ENCODE measurements around the gene INO80.

Gene INO80

DNA sequence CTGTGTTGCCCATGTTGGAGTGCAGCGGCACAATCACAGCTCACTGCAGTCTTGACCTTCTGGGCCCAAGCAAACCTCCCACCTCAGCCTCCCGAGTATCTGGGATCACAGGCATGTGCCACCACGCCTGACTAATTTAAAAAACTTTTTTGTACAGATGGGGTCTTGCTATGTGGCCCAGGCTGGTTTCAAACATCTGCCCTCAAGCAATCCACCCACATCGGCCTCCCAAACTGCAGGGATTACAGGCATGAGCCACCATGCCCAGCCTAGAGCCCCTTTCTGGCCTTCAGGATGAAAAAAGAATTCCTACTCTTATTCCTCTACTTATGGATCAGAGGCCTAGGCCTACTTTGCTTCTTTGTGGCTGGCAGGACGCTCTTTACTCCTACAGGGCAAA lies 123.3 kb downstream of the INO80 start:
- H3F3A ChIP-seq (ENCODE audit: low read depth) = no peaks in the 10 kb centered on the region
- H3K27me3 ChIP-seq (ENCODE audit: insufficient read depth, low read length, poor library complexity, severe bottlenecking) = no peaks in the 10 kb centered on the region
- H3K4me1 ChIP-seq (ENCODE audit: insufficient read depth, low read length, poor library complexity, severe bottlenecking) = peaks cover 3% of the 10 kb centered on the region
- H4K20me1 ChIP-seq (ENCODE audit: insufficient read depth, low read length, poor library complexity, severe bottlenecking) = no peaks in the 10 kb centered on the region
- H3K9me3 ChIP-seq (ENCODE audit: insufficient read depth, low read depth, low read length) = no peaks in the 10 kb centered on the region
- TF ChIP-seq EZH2phosphoT487 (IDR thresholded peaks at IDR 0.05; ENCODE audit: borderline replicate concordance) = no peak
- TF ChIP-seq, protein P1, sequence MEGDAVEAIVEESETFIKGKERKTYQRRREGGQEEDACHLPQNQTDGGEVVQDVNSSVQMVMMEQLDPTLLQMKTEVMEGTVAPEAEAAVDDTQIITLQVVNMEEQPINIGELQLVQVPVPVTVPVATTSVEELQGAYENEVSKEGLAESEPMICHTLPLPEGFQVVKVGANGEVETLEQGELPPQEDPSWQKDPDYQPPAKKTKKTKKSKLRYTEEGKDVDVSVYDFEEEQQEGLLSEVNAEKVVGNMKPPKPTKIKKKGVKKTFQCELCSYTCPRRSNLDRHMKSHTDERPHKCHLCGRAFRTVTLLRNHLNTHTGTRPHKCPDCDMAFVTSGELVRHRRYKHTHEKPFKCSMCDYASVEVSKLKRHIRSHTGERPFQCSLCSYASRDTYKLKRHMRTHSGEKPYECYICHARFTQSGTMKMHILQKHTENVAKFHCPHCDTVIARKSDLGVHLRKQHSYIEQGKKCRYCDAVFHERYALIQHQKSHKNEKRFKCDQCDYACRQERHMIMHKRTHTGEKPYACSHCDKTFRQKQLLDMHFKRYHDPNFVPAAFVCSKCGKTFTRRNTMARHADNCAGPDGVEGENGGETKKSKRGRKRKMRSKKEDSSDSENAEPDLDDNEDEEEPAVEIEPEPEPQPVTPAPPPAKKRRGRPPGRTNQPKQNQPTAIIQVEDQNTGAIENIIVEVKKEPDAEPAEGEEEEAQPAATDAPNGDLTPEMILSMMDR (conservative IDR thresholded peaks at IDR 0.05; ENCODE audit: low read length) = no peak
- no peak overlapping the region for H3K4me2 ChIP-seq (ENCODE audit: low read depth, low read length, poor library complexity, severe bottlenecking)
- peaks cover 66% of the 10 kb centered on the region for H3K36me3 ChIP-seq (ENCODE audit: insufficient read depth, low read length)
- H2AFZ ChIP-seq (ENCODE audit: low read length) = no peak overlapping the region
- no peaks in the 10 kb centered on the region for H3K9me2 ChIP-seq (replicated peaks; ENCODE audit: low read depth, low read length)
- no peak overlapping the region for H3K4me3 ChIP-seq (ENCODE audit: low read length, poor library complexity, severe bottlenecking)
- H3K79me2 ChIP-seq (ENCODE audit: insufficient read depth, low read length) = no peaks in the 10 kb centered on the region
- H3K9ac ChIP-seq (ENCODE audit: low read depth, low read length, poor library complexity, severe bottlenecking) = no peak overlapping the region

DNA sequence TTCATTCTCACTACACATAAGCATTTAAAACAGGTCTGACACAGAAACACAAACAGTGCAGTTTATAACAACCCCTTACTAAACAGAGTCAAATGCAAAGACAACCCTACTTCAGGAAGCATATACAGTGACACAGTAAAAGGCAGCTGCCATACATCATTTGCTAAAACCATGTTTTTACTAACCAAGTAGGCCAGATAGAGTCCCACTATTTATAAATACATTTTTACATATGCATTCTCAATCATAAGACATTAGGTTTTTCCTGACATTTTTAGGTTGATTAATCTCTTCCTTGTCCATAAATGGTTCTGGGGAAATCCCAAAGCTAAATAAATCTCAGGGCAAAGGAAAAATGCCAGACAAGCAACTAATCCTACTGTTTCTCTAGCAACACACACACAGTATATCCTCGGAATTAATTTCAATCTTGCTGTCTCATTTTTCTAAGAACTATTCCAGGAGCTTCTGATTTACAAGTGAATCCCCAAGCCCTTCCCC lies 123.8 kb downstream of the INO80 start:
- H3K79me2 ChIP-seq (ENCODE audit: insufficient read depth, low read length) = no peaks in the 10 kb centered on the region
- no peaks in the 10 kb centered on the region for H3K9me3 ChIP-seq (ENCODE audit: insufficient read depth, low read depth, low read length)
- H3K9ac ChIP-seq (ENCODE audit: low read depth, low read length, poor library complexity, severe bottlenecking) = no peak overlapping the region
- no peaks in the 10 kb centered on the region for H4K20me1 ChIP-seq (ENCODE audit: insufficient read depth, low read length, poor library complexity, severe bottlenecking)
- TF ChIP-seq, protein P1 (conservative IDR thresholded peaks at IDR 0.05; ENCODE audit: low read length) = no peak
- no peak for TF ChIP-seq EZH2phosphoT487 (IDR thresholded peaks at IDR 0.05; ENCODE audit: borderline replicate concordance)
- H3K27me3 ChIP-seq (ENCODE audit: insufficient read depth, low read length, poor library complexity, severe bottlenecking) = no peaks in the 10 kb centered on the region
- H2AFZ ChIP-seq (ENCODE audit: low read length) = no peak overlapping the region
- H3K4me2 ChIP-seq (ENCODE audit: low read depth, low read length, poor library complexity, severe bottlenecking) = no peak overlapping the region
- H3K4me1 ChIP-seq (ENCODE audit: insufficient read depth, low read length, poor library complexity, severe bottlenecking) = peaks cover 3% of the 10 kb centered on the region
- H3K36me3 ChIP-seq (ENCODE audit: insufficient read depth, low read length) = peaks cover 67% of the 10 kb centered on the region
- no peaks in the 10 kb centered on the region for H3F3A ChIP-seq (ENCODE audit: low read depth)
- H3K9me2 ChIP-seq (replicated peaks; ENCODE audit: low read depth, low read length) = no peaks in the 10 kb centered on the region
- no peak overlapping the region for H3K4me3 ChIP-seq (ENCODE audit: low read length, poor library complexity, severe bottlenecking)

DNA sequence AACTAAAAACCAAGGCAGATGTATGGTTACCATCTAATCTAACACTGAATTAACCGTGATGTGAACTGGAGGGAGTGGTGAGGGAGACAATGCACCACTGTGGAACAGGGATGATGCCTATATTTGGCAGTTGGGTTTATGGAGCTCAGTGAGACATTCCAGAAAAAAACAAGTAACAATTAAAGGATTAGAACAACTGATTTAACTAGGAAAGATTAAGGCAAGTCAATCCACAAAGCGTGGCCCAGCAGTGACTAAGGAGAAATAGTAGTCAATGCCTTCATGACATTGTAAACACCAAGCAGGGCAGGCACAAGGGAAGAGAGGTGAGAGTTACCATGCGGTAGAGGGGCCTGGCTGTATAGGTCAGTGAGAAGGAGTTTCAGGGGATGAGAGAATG lies 124.7 kb downstream of the INO80 start:
- Histone ChIP-seq H3F3A (ENCODE audit: low read depth) (no peaks in the 10 kb centered on the region), H3K4me3 (ENCODE audit: low read length, poor library complexity, severe bottlenecking) (no peak overlapping the region), H2AFZ (ENCODE audit: low read length) (no peak overlapping the region), H3K9me3 (ENCODE audit: insufficient read depth, low read depth, low read length) (no peaks in the 10 kb centered on the region), H3K36me3 (ENCODE audit: insufficient read depth, low read length) (peaks cover 67% of the 10 kb centered on the region), H3K27me3 (ENCODE audit: insufficient read depth, low read length, poor library complexity, severe bottlenecking) (no peaks in the 10 kb centered on the region), H3K4me2 (ENCODE audit: low read depth, low read length, poor library complexity, severe bottlenecking) (no peak overlapping the region), H4K20me1 (ENCODE audit: insufficient read depth, low read length, poor library complexity, severe bottlenecking) (no peaks in the 10 kb centered on the region), H3K4me1 (ENCODE audit: insufficient read depth, low read length, poor library complexity, severe bottlenecking) (peaks cover 3% of the 10 kb centered on the region), H3K9ac (ENCODE audit: low read depth, low read length, poor library complexity, severe bottlenecking) (no peak overlapping the region), H3K9me2 (replicated peaks; ENCODE audit: low read depth, low read length) (no peaks in the 10 kb centered on the region), H3K79me2 (ENCODE audit: insufficient read depth, low read length) (no peaks in the 10 kb centered on the region)
- TF ChIP-seq EZH2phosphoT487 (IDR thresholded peaks at IDR 0.05; ENCODE audit: borderline replicate concordance) = no peak
- TF ChIP-seq, protein P1 (conservative IDR thresholded peaks at IDR 0.05; ENCODE audit: low read length) = no peak

Data from Loucy (cell line).